Occipital lobe (tissue), 2 donors: ENCODE measurements around the gene ADAMTS9. TPM values are rescaled to one million over a fixed set of nuclear protein-coding genes. Genes with fewer than 3 reads are reported as not detected.

ENCODE experiments used
- DNase-seq: peaks from one replicate; lab custom pipeline; 2025; lab: John Stamatoyannopoulos, UW
- total RNA-seq: library from RNA; depleted of rRNA; stranded (reverse); fragments of >200 nt; gene quantifications from one replicate; pipeline ENCODE4 v1.2.3, GENCODE V29; 2014

ADAMTS9 gene
- total RNA-seq, 1 donor from 2014 or later = 17.3 TPM

- DNase-seq = no peak
Observed at GRCh38 chr3:64685331-64685799, 2.4 kb downstream of the ADAMTS9 start.

GRCh38 chr3:64684715-64685261 lies 3.0 kb downstream of the ADAMTS9 start:
- DNase-seq = no peak

GRCh38 chr3:64681827-64682226 lies 6.0 kb downstream of the ADAMTS9 start:
- no peak for DNase-seq

- DNase-seq = no peak
Observed at GRCh38 chr3:64681015-64681414, 6.8 kb downstream of the ADAMTS9 start.

GRCh38 chr3:64680334-64680733 lies 7.5 kb downstream of the ADAMTS9 start:
- DNase-seq = no peak

- DNase-seq = no peak
Observed at GRCh38 chr3:64677961-64678716, 9.7 kb downstream of the ADAMTS9 start.

- DNase-seq = no peak
Observed at GRCh38 chr3:64676831-64677230, 11.0 kb downstream of the ADAMTS9 start.

- no peak for DNase-seq
Observed at GRCh38 chr3:64675687-64676247, 12.0 kb downstream of the ADAMTS9 start.

- no peak for DNase-seq
Observed at GRCh38 chr3:64674591-64675076, 13.2 kb downstream of the ADAMTS9 start.

GRCh38 chr3:64673159-64673715 lies 14.6 kb downstream of the ADAMTS9 start:
- DNase-seq = no peak

- DNase-seq = no peak
Observed at GRCh38 chr3:64668582-64669510, 19.0 kb downstream of the ADAMTS9 start.

- DNase-seq = no peak
Observed at GRCh38 chr3:64667887-64668581, 19.8 kb downstream of the ADAMTS9 start.

- no peak for DNase-seq
Observed at GRCh38 chr3:64667138-64667537, 20.7 kb downstream of the ADAMTS9 start.

- DNase-seq = no peak
Observed at GRCh38 chr3:64666171-64666588, 21.6 kb downstream of the ADAMTS9 start.

- no peak for DNase-seq
Observed at GRCh38 chr3:64664397-64664796, 23.4 kb downstream of the ADAMTS9 start.

GRCh38 chr3:64659617-64659978 lies 28.2 kb downstream of the ADAMTS9 start:
- no peak for DNase-seq

GRCh38 chr3:64658001-64658400 lies 29.8 kb downstream of the ADAMTS9 start:
- no peak for DNase-seq

GRCh38 chr3:64656544-64656943 lies 31.3 kb downstream of the ADAMTS9 start:
- DNase-seq = no peak

GRCh38 chr3:64655160-64655559 lies 32.6 kb downstream of the ADAMTS9 start:
- DNase-seq = no peak

GRCh38 chr3:64654013-64654412 lies 33.8 kb downstream of the ADAMTS9 start:
- DNase-seq = no peak

- DNase-seq = no peak
Observed at GRCh38 chr3:64653101-64653500, 34.7 kb downstream of the ADAMTS9 start.
